Measurements from ENCODE around the gene DSC2.

- TF ChIP-seq REST (IDR thresholded peaks at IDR 0.05; ENCODE audit: insufficient replicate concordance, low read depth) (no peak), CTCF (IDR thresholded peaks at IDR 0.05; ENCODE audit: insufficient read depth, low read length) (no peak)
Measured at GRCh38 chr18:31129398-31130115, 27.3 kb upstream of the DSC2 start.
